IPS-18c (cell line): ENCODE results near the gene HABP2.

Experiments used
- H3K4me3 ChIP-seq: 2 replicates; pipeline ENCODE4 v1.7.0; 2013; ENCODE audit warnings: low read depth, mild to moderate bottlenecking, low read length, moderate library complexity; ENCODE audit not compliant: insufficient read depth
- H3K9me3 ChIP-seq: one replicate; pipeline ENCODE4 v1.6.1; 2013; ENCODE audit warnings: mild to moderate bottlenecking, low read length, moderate library complexity; ENCODE audit not compliant: control insufficient read depth, insufficient read depth

Gene HABP2

DNA sequence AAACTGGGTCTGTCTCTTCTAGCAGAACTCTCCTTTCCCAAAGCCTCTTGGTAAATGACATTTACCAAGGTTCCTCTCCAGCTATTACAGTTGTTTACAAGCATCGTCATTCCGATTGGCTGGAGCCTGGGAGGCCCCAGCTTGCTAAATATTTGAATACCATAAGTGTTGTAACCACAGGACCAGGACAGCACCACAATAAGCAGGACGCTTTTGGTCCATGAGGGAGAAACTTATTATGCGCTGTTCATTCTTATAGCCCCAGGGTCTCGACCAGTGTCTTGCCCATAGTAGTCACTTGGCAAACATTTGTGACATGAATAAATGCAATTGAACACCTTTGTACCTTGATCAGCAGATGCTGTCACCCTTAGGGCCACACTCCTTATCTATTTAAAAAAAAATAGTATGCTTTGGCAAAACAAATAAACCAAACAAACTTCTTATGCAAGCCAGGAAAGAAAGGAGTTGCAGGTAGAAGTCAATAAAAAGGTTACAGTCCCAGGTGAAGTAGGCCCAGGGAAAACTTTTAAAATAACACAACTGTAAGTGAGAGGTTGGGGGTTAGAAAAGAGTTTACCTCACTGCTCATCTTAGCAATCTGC is 78.2 kb downstream of the HABP2 start:
- no peaks in the 10 kb centered on the region for H3K9me3 ChIP-seq
- H3K4me3 ChIP-seq, result no peak overlapping the region

DNA sequence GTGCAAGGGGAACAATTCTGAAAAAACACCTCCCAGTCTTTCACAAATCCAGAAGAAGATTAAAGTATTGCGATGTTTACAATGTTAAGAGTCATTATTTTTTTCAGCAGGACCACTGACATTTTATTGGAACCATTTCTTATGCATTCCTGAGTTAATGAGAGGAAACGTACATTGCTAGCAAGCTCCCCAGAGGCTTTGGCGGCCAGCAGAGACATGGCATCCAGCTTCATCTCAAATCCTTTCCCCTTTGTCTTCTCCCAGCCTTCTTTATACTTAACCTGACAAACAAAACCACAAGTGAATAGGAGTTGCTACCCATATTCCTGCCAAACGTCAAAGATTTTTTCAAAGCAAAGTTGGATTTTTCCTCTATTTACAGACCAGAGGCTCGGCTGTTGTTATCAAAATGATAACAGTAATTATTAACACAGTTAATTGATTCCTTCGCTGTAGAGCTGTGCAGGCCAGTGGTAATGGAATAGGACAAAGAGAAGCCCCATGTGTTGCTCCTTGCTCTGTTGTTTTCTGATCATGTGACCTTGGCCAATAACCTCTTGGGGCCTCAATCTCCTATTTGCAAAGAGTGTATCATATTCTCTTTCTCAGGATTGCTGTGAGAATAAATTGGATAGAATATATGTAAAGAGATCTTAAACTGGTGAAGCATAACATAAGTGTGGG is 79.0 kb downstream of the HABP2 start:
- no peak overlapping the region for H3K4me3 ChIP-seq
- no peaks in the 10 kb centered on the region for H3K9me3 ChIP-seq
